Activated B cell treated with CpG ODN at 0.5 μM for 24 hours (primary cell): ENCODE results near the gene MCM3AP. TPM values are rescaled to one million over a fixed set of nuclear protein-coding genes. Genes with fewer than 3 reads are reported as not detected.

Source experiments
- ATAC-seq: fragments of 200-7000 bp; cut with Tn5 transposase; one replicate; pipeline ENCODE4 v1.10.0; 2021; ENCODE audit warnings: low read depth, mild to moderate bottlenecking, moderate library complexity
- CTCF ChIA-PET: fragments of 350-600 bp; sonication (Branson Sonifier 250); formaldehyde crosslinking; loops from one replicate; lab custom pipeline; 2021; ENCODE audit warnings: antibody characterized with exemption; lab: Charles Lee
- POLR2A ChIA-PET: fragments of 350-600 bp; sonication (Branson Sonifier 250); formaldehyde crosslinking; loops from one replicate; lab custom pipeline; 2021; ENCODE audit warnings: antibody characterized with exemption; lab: Charles Lee
- DNase-seq: peaks from one replicate; pipeline ENCODE4 v3.0.0; 2022
- H3K27ac Mint-ChIP-seq: one replicate; pipeline ENCODE4 v1.8.0; 2020; ENCODE audit warnings: mixed read lengths
- H3K27me3 Mint-ChIP-seq: one replicate; pipeline ENCODE4 v1.8.0; 2021; ENCODE audit warnings: mixed read lengths
- H3K36me3 Mint-ChIP-seq: one replicate; pipeline ENCODE4 v1.8.0; 2021; ENCODE audit warnings: low read depth, mixed read lengths
- H3K4me1 Mint-ChIP-seq: one replicate; pipeline ENCODE4 v1.8.0; 2021; ENCODE audit warnings: mixed read lengths
- H3K4me3 Mint-ChIP-seq: one replicate; pipeline ENCODE4 v1.8.0; 2020; ENCODE audit warnings: mild to moderate bottlenecking, mixed read lengths
- H3K9me3 Mint-ChIP-seq: one replicate; pipeline ENCODE4 v1.8.0; 2020; ENCODE audit warnings: mixed read lengths
- intact Hi-C: fragments of 100-400 bp; cut with micrococcal nuclease; formaldehyde crosslinking; loops from one replicate; pipeline ENCODE4 v1.15.1; 2024
- total RNA-seq: library from RNA; stranded (reverse); gene quantifications from 2 replicates; pipeline ENCODE4 v1.2.3, GENCODE V29; 2022
- TF ChIP-seq, protein P1 (sequence below): fragments of 200-600 bp; IDR thresholded peaks from one replicate; pipeline ENCODE4 v1.8.0; 2022; ENCODE audit warnings: antibody characterized with exemption, mild to moderate bottlenecking

Gene MCM3AP
- total RNA-seq, 1 donor from 2014 or later, result 147 TPM

DNA sequence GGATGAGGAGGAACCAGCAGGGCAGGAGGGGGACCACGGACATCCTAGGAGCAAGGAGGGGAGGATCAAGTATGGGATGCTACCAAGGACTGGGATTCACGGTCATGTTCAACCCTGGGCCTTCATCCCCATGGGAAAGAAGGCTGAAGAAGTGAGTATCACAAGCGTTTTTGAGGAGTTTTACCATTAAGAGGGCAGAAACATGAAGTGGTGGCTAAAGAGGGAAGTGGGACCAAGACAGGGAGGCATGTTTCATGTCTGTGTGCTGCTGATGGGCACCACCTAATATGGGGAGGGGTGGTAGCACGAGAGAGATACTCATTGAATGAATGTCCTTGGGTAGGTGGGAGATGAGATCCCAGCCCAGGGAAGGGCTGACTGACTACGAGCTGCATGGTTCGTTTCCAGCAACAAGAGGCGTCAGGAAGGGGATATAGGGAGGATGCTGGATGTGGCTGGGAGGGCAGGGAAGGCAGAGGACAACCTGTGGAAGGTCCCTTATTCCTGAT lies 45.5 kb downstream of the MCM3AP start:
- Mint-ChIP-seq H3K9me3 (no peaks in the 10 kb centered on the region), H3K27ac (no peak overlapping the region), H3K4me1 (no peaks in the 10 kb centered on the region), H3K27me3 (no peaks in the 10 kb centered on the region), H3K36me3 (peaks cover 85% of the 10 kb centered on the region), H3K4me3 (no peak overlapping the region)
- ChIA-PET POLR2A (no interaction called here), CTCF (no interaction called here)
- TF ChIP-seq, protein P1, sequence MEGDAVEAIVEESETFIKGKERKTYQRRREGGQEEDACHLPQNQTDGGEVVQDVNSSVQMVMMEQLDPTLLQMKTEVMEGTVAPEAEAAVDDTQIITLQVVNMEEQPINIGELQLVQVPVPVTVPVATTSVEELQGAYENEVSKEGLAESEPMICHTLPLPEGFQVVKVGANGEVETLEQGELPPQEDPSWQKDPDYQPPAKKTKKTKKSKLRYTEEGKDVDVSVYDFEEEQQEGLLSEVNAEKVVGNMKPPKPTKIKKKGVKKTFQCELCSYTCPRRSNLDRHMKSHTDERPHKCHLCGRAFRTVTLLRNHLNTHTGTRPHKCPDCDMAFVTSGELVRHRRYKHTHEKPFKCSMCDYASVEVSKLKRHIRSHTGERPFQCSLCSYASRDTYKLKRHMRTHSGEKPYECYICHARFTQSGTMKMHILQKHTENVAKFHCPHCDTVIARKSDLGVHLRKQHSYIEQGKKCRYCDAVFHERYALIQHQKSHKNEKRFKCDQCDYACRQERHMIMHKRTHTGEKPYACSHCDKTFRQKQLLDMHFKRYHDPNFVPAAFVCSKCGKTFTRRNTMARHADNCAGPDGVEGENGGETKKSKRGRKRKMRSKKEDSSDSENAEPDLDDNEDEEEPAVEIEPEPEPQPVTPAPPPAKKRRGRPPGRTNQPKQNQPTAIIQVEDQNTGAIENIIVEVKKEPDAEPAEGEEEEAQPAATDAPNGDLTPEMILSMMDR, result no peak
- ATAC-seq (no peak), DNase-seq (no peak)
- intact Hi-C loops, result no loop called here

DNA sequence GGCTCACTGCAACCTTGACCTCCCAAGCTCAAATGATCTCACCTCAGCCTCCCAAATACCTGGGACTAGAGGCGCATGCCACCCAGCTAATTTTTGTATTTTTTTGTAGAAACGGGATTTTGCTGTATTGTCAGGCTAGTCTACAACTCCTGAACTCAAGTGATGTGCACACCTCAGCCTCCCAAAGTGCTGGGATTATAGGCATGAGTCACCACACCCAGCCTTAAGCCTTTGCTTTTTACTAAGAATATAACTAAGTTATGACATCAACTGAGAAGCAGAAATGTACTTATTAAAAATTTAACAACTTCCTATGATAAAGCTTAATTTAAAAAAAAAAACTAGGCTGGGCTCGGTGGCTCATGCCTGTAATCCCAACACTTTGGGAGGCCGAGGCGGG lies 47.9 kb downstream of the MCM3AP start:
- ChIA-PET POLR2A (no interaction called here), CTCF (no interaction called here)
- no peak overlapping the region for H3K4me3 Mint-ChIP-seq
- TF ChIP-seq, protein P1, result no peak
- ATAC-seq (no peak), DNase-seq (no peak)
- intact Hi-C loops, result no loop called here
- H3K27ac Mint-ChIP-seq, result no peak overlapping the region
- no peaks in the 10 kb centered on the region for H3K4me1 Mint-ChIP-seq
- H3K9me3 Mint-ChIP-seq, result no peaks in the 10 kb centered on the region
- H3K36me3 Mint-ChIP-seq, result peaks cover 79% of the 10 kb centered on the region
- H3K27me3 Mint-ChIP-seq, result no peaks in the 10 kb centered on the region

DNA sequence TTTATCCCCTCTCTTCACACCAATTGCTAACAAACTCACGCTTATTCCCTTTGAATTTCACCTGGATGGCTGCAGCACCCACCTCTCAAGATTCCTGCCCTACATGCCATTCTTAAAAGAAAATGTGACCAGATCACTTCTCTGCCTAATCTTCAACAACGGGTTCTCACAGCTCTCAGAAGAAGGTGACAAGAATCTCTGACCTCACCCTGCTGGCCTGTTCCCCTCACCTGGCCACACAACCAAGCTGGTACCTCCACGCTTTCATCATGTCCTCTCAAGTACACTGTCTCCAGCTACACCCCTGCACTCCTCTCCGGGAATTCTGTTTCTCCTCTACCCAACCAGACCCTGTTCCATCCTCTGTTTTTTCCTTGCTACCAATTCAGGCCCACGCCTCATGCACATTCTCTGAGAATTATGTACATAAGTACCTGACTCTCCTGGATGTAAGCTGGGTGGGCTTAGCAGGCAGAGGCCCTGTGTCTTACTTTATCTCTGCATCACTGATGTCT lies 50.9 kb downstream of the MCM3AP start:
- H3K27me3 Mint-ChIP-seq, result no peaks in the 10 kb centered on the region
- intact Hi-C loops, result no loop called here
- H3K4me3 Mint-ChIP-seq, result no peak overlapping the region
- no peaks in the 10 kb centered on the region for H3K9me3 Mint-ChIP-seq
- peaks cover 57% of the 10 kb centered on the region for H3K36me3 Mint-ChIP-seq
- ATAC-seq, result no peak
- no peak for DNase-seq
- TF ChIP-seq, protein P1, result no peak
- peaks cover 8% of the 10 kb centered on the region for H3K4me1 Mint-ChIP-seq
- ChIA-PET CTCF (no interaction called here), POLR2A (no interaction called here)
- no peak overlapping the region for H3K27ac Mint-ChIP-seq

DNA sequence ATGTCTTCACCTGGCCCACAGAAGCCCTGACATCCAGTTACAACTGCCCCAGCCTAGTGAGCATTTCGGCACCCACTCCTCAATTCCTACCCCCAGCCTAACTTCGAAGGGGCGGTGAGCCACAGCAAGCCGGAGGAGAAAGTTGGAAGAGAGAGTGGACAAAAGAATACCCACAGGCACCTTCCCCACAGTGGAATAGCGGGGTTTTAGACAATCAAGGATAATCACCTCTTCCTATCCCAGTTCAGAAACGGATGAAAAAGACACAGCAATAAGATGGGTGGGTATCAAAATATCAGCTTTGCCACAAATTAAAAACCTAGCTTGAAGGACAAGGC lies 55.5 kb downstream of the MCM3AP start:
- ATAC-seq, result no peak
- Mint-ChIP-seq H3K4me1 (peaks cover 39% of the 10 kb centered on the region), H3K27ac (no peak overlapping the region), H3K9me3 (no peaks in the 10 kb centered on the region), H3K4me3 (peak overlapping the region; percentile 99), H3K27me3 (no peaks in the 10 kb centered on the region), H3K36me3 (peaks cover 35% of the 10 kb centered on the region)
- TF ChIP-seq, protein P1, result no peak
- DNase-seq, result no peak
- intact Hi-C loops, result loop anchor here (1.0 to 5.0 kb wide), 5 partner anchors 46 to 258 kb away; partner anchors contain the start of genes DIP2A, SPATC1L and YBEY
- POLR2A ChIA-PET, result interaction anchor here (1.0 kb wide), 1 partner anchor 95 kb away, joined by 3 read pairs; no protein-coding TSS in a partner anchor
- CTCF ChIA-PET, result interaction anchor here (1.2 to 2.7 kb wide), 2 partner anchors 24 to 86 kb away, joined by 4 to 8 read pairs; no protein-coding TSS in a partner anchor

DNA sequence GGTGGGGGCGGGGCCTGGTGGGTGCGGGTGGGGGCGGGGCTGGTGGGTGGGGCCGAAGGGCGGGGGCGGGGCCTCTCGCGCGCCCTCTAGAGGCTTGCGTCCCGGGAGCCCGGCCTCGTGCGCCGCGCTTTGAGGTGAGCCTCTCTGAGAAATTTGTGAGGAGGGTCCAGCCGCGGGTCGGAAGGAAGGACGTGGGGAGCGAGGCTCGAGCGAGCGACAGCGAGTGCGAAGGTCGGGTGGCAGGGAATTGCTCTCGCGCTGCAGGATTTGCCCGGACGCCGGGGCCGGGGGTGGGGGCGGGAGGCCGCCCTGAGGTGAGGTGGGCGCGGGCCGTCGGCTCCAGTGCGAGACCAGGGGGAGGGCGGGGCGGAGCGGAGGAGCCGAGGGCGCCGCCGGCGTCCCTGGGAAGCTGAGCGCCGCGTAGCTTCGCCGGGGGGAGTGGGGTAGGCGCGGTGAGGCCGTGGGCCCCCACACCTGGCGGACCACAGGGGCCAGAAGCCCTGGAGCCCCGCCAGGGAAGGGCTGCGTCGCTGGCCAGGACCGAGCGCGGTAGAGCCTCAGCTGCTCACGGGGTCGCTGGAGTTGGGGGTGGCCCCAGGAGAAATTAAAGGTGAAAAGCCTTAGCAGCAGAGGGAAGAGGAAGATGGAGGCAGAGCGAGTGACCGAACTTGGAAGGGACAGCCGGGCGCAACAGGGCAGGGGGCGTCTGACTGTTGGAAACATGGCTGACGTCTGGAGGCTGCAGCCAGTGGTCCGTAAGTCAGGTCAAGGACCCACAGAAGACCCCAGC lies 56.1 kb downstream of the MCM3AP start:
- no peak for DNase-seq
- intact Hi-C loops, result loop anchor here (1.0 to 5.0 kb wide), 5 partner anchors 45 to 257 kb away; partner anchors contain the start of genes DIP2A, SPATC1L and YBEY
- peaks cover 39% of the 10 kb centered on the region for H3K4me1 Mint-ChIP-seq
- peak; percentile 40 for ATAC-seq
- peaks cover 30% of the 10 kb centered on the region for H3K36me3 Mint-ChIP-seq
- TF ChIP-seq, protein P1, result no peak
- H3K9me3 Mint-ChIP-seq, result no peaks in the 10 kb centered on the region
- ChIA-PET CTCF (interaction anchor here (2.7 kb wide), 1 partner anchor 86 kb away, joined by 8 read pairs; no protein-coding TSS in a partner anchor), POLR2A (interaction anchor here (0.6 to 1.1 kb wide), 4 partner anchors 24 to 220 kb away, joined by 3 to 5 read pairs (median 4); partner anchors contain the start of gene C21orf58)
- H3K27ac Mint-ChIP-seq, result peak overlapping the region; percentile 97
- peak overlapping the region; percentile 99 for H3K4me3 Mint-ChIP-seq
- no peaks in the 10 kb centered on the region for H3K27me3 Mint-ChIP-seq
